CD4-positive, CD25-positive, alpha-beta regulatory T cell (primary cell): ENCODE measurements around the gene DOP1B. TPM values are rescaled to one million over a fixed set of nuclear protein-coding genes. Genes with fewer than 3 reads are reported as not detected.
"Not testable (repeated sequence)": the region's sequence is repeated elsewhere in the genome, so short reads cannot be mapped to it uniquely, and the experiment has no call there.

ENCODE experiments used
- ATAC-seq, 2 donors: fragments of 150-1000 bp; cut with Tn5 transposase; one replicate each; pipeline ENCODE4 v1.10.0; 2021; ENCODE audit warnings: low read depth in 2 of 2, moderate number of reproducible peaks in 2 of 2, moderate library complexity in 1 of 2
- DNase-seq, 3 donors: peaks; one replicate each; pipeline versions ENCODE4 v3.0.0 to v3.0.0-alpha.2; 2012 to 2022; ENCODE audit warnings: mixed read lengths in 1 of 3
- H3K27ac ChIP-seq: one replicate; pipeline ENCODE4 v1.7.0; 2013; ENCODE audit warnings: mild to moderate bottlenecking, low read length; ENCODE audit not compliant: insufficient read depth, poor library complexity, severe bottlenecking
- H3K27me3 ChIP-seq: one replicate; pipeline ENCODE4 v1.7.0; 2013; ENCODE audit warnings: low read length; ENCODE audit not compliant: control insufficient read depth, insufficient read depth
- H3K36me3 ChIP-seq: one replicate; pipeline ENCODE4 v1.7.0; 2013; ENCODE audit warnings: mild to moderate bottlenecking, low read length, moderate library complexity; ENCODE audit not compliant: control insufficient read depth, insufficient read depth
- H3K4me1 ChIP-seq: 2 replicates; pipeline ENCODE4 v1.7.0; 2013; ENCODE audit warnings: mild to moderate bottlenecking, low read length; ENCODE audit not compliant: insufficient read depth, control insufficient read depth, poor library complexity, severe bottlenecking
- H3K4me3 ChIP-seq: one replicate; pipeline ENCODE4 v1.7.0; 2013; ENCODE audit warnings: low read depth, mild to moderate bottlenecking, low read length, moderate library complexity
- H3K9me3 ChIP-seq, 2 experiments: 1 replicate in 1 of 2; 2 replicates in 1 of 2; pipeline ENCODE4 v1.7.0; 2013; ENCODE audit warnings: low read length in 2 of 2, mild to moderate bottlenecking in 1 of 2, moderate library complexity in 1 of 2; ENCODE audit not compliant: control insufficient read depth in 2 of 2
- H3K27ac Mint-ChIP-seq, 3 donors: one replicate each; pipeline ENCODE4 v1.8.0; 2020 to 2022; ENCODE audit warnings: mild to moderate bottlenecking in 3 of 3, mixed read lengths in 3 of 3, moderate library complexity in 2 of 3
- H3K27me3 Mint-ChIP-seq: one replicate; pipeline ENCODE4 v1.8.0; 2022; ENCODE audit warnings: mild to moderate bottlenecking, mixed read lengths
- H3K36me3 Mint-ChIP-seq: one replicate; pipeline ENCODE4 v1.8.0; 2020; ENCODE audit warnings: mixed read lengths
- H3K4me1 Mint-ChIP-seq, 4 donors: one replicate each; pipeline ENCODE4 v1.8.0; 2020 to 2022; ENCODE audit warnings: mixed read lengths in 4 of 4, mild to moderate bottlenecking in 1 of 4
- H3K4me3 Mint-ChIP-seq, 4 donors: one replicate each; pipeline ENCODE4 v1.8.0; 2020 to 2022; ENCODE audit warnings: mild to moderate bottlenecking in 4 of 4, mixed read lengths in 4 of 4, moderate library complexity in 3 of 4
- H3K9me3 Mint-ChIP-seq, 7 donors: one replicate each; pipeline ENCODE4 v1.8.0; 2020 to 2022; ENCODE audit warnings: mixed read lengths in 7 of 7, mild to moderate bottlenecking in 3 of 7, moderate library complexity in 2 of 7
- polyA plus RNA-seq, 4 donors: library from polyadenylated mRNA; unstranded; fragments of 300-500 nt; fragmentation: Illumina TruSeq; gene quantifications; one replicate each; pipeline ENCODE4 v1.2.3, GENCODE V29; 2021
- total RNA-seq: library from RNA; stranded (reverse); gene quantifications from one replicate; pipeline ENCODE4 v1.2.3, GENCODE V29; 2022

DOP1B gene
- total and polyA plus RNA-seq, 5 donors from 2014 or later, result 3.5 to 34.6 (median 7.5) TPM

- Histone ChIP-seq H3K4me3 (peak overlapping the region; percentile 12), H3K27ac (peak overlapping the region; percentile 70), H3K36me3 (no peaks in the 10 kb centered on the region), H3K4me1 (peaks cover 15% of the 10 kb centered on the region), H3K27me3 (no peaks in the 10 kb centered on the region), H3K9me3 (no peaks in the 10 kb centered on the region)
- Mint-ChIP-seq H3K4me3 (peak overlapping the region in 1 of 4 donors; percentile 16), H3K27ac (peak overlapping the region; percentile 14 to 79 (median 79)), H3K9me3 (no peaks in the 10 kb centered on the region), H3K27me3 (no peaks in the 10 kb centered on the region), H3K4me1 (peaks cover 8 to 32% (median 23%) of the 10 kb centered on the region in 4 donors), H3K36me3 (peaks cover 3% of the 10 kb centered on the region)
- DNase-seq (peak; percentile 84 to 93 (median 86)), ATAC-seq (peak; percentile 89 to 95)
These were observed 15.1 kb upstream of the DOP1B start for GRCh38 chr21:36141513-36141925.

DNA sequence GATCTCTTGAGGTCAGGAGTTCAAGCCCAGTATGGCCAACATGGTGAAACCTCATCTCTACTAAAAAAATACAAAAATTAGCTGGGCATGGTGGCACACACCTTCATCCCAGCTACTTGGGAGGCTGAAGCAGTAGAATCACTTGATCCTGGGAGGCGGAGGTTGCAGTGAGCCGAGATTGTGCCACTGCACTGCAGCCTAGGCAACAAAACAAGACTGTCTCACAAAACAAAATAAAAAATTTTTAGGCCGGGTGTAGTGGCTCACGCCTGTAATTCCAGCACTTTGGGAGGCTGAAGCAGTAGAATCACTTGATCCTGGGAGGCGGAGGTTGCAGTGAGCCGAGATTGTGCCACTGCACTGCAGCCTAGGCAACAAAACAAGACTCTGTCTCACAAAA, 12.4 kb upstream of the DOP1B start:
- not testable (repeated sequence) for H3K9me3 Mint-ChIP-seq, H3K36me3 ChIP-seq, ATAC-seq, DNase-seq, H3K9me3 ChIP-seq, H3K27me3 ChIP-seq, H3K36me3 Mint-ChIP-seq, H3K27me3 Mint-ChIP-seq, H3K4me3 ChIP-seq, H3K27ac ChIP-seq
- Mint-ChIP-seq H3K4me1 (peaks cover 8 to 39% (median 26%) of the 10 kb centered on the region in 4 donors), H3K27ac (peak overlapping the region in 1 of 3 donors; percentile 88), H3K4me3 (peak overlapping the region in 1 of 4 donors; percentile 16)
- H3K4me1 ChIP-seq, result peaks cover 15% of the 10 kb centered on the region

DNA sequence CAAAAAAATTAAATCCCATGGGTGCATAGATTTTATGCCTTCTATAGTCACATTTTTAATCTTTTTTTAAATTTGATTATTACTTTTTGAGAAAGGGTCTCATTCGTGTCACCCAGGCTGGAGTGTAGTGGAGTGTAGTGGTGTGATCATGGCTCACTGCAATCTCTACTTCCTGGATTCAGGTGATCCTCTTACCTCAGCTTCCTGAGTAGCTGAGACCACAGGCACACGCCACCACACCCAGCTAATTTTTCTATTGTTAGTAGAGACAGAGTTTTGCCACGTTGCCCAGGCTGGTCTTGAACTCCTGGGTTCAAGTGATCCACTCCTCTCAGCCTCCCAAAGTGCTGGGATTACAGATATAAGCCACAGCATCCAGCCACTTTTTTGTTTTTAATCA, 11.4 kb upstream of the DOP1B start:
- peak overlapping the region in 1 of 3 donors; percentile 20 for H3K27ac Mint-ChIP-seq
- ATAC-seq, result peak; percentile 31 to 39
- peak overlapping the region; percentile 36 to 74 (median 54) for H3K4me3 Mint-ChIP-seq
- Histone ChIP-seq H3K4me1 (peaks cover 18% of the 10 kb centered on the region), H3K9me3 (no peaks in the 10 kb centered on the region), H3K36me3 (no peaks in the 10 kb centered on the region), H3K27me3 (no peaks in the 10 kb centered on the region), H3K27ac (no peak overlapping the region), H3K4me3 (peak overlapping the region; percentile 51)
- peak in 2 of 3 donors; percentile 34 to 79 for DNase-seq
- peaks cover 16 to 48% (median 33%) of the 10 kb centered on the region in 4 donors for H3K4me1 Mint-ChIP-seq
- no peaks in the 10 kb centered on the region for H3K27me3 Mint-ChIP-seq
- peaks cover 3% of the 10 kb centered on the region for H3K36me3 Mint-ChIP-seq
- no peaks in the 10 kb centered on the region for H3K9me3 Mint-ChIP-seq

GRCh38 chr21:36147911-36148310, 8.7 kb upstream of the DOP1B start:
- no peak overlapping the region for H3K27ac ChIP-seq
- H3K9me3 ChIP-seq, result no peaks in the 10 kb centered on the region
- no peaks in the 10 kb centered on the region for H3K36me3 ChIP-seq
- H3K36me3 Mint-ChIP-seq, result peaks cover 3% of the 10 kb centered on the region
- no peak overlapping the region for H3K27ac Mint-ChIP-seq
- H3K27me3 ChIP-seq, result no peaks in the 10 kb centered on the region
- peaks cover 9 to 41% (median 25%) of the 10 kb centered on the region in 4 donors for H3K4me1 Mint-ChIP-seq
- peaks cover 16% of the 10 kb centered on the region for H3K4me1 ChIP-seq
- ATAC-seq (no peak), DNase-seq (no peak)
- H3K9me3 Mint-ChIP-seq, result no peaks in the 10 kb centered on the region
- H3K4me3 Mint-ChIP-seq, result no peak overlapping the region
- H3K4me3 ChIP-seq, result no peak overlapping the region
- no peaks in the 10 kb centered on the region for H3K27me3 Mint-ChIP-seq

- Histone ChIP-seq H3K27ac (no peak overlapping the region), H3K4me1 (peaks cover 19% of the 10 kb centered on the region), H3K9me3 (no peaks in the 10 kb centered on the region), H3K27me3 (no peaks in the 10 kb centered on the region), H3K4me3 (no peak overlapping the region), H3K36me3 (no peaks in the 10 kb centered on the region)
- H3K9me3 Mint-ChIP-seq, result no peaks in the 10 kb centered on the region
- ATAC-seq, result no peak
- no peak for DNase-seq
- H3K27me3 Mint-ChIP-seq, result no peaks in the 10 kb centered on the region
- H3K36me3 Mint-ChIP-seq, result peaks cover 7% of the 10 kb centered on the region
- no peak overlapping the region for H3K27ac Mint-ChIP-seq
- no peak overlapping the region for H3K4me3 Mint-ChIP-seq
- H3K4me1 Mint-ChIP-seq, result peaks cover 9 to 47% (median 30%) of the 10 kb centered on the region in 4 donors
These were observed 7.7 kb upstream of the DOP1B start for GRCh38 chr21:36148886-36149285.

DNA sequence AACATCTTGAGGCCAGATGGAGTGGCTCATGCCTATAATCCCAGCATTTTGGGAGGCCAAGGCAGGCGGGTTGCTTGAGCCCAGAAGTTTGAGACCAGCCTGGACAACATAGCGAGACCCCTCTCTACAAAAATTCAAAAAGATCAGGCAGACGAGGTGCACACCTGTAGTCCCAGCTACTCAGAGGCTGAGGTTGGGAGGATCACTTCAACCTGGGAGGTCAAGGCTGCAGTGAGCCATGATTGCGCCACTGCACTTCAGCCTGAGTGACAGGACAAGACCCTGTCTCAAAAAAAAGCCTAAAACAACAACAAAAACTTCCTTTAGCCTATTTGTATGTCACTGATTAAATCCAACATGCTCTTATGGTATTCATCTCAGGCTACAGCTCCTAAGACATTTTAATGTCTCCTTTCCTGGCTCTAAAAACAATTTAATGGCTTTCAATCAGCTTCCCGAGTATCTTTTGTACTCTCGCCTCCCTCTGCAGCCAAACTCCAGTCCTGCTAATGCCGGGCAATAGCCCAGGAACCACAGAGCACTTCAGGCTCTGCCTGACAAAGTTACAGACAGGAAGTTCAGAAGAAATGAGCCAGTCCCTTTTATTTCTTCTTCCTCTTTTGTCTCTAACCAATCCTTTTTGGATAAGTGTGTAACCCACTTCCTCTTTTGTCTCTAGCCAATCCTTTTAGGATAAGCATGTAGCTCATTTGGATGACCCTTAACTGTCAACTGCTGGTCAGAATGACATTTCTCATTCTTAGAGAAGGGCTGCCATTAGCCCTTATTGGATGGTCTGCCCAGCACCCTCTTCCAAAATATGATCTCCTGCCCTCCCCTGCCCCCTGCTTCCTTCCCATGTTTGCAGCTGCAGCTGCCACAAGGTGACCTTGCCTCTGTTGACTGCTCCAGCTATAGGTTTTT, 6.6 kb upstream of the DOP1B start:
- H3K4me1 ChIP-seq, result peaks cover 16% of the 10 kb centered on the region
- H3K4me1 Mint-ChIP-seq, result peaks cover 10 to 47% (median 30%) of the 10 kb centered on the region in 4 donors
- H3K27me3 ChIP-seq, result no peaks in the 10 kb centered on the region
- peak; percentile 31 to 48 for ATAC-seq
- H3K9me3 Mint-ChIP-seq, result no peaks in the 10 kb centered on the region
- peak overlapping the region; percentile 7 for H3K4me3 ChIP-seq
- peak overlapping the region in 1 of 4 donors; percentile 37 for H3K4me3 Mint-ChIP-seq
- no peaks in the 10 kb centered on the region for H3K9me3 ChIP-seq
- H3K36me3 Mint-ChIP-seq, result peaks cover 7% of the 10 kb centered on the region
- peak overlapping the region; percentile 42 to 87 (median 68) for H3K27ac Mint-ChIP-seq
- no peak overlapping the region for H3K27ac ChIP-seq
- peak in 1 of 3 donors; percentile 39 for DNase-seq
- no peaks in the 10 kb centered on the region for H3K36me3 ChIP-seq
- H3K27me3 Mint-ChIP-seq, result no peaks in the 10 kb centered on the region

DNA sequence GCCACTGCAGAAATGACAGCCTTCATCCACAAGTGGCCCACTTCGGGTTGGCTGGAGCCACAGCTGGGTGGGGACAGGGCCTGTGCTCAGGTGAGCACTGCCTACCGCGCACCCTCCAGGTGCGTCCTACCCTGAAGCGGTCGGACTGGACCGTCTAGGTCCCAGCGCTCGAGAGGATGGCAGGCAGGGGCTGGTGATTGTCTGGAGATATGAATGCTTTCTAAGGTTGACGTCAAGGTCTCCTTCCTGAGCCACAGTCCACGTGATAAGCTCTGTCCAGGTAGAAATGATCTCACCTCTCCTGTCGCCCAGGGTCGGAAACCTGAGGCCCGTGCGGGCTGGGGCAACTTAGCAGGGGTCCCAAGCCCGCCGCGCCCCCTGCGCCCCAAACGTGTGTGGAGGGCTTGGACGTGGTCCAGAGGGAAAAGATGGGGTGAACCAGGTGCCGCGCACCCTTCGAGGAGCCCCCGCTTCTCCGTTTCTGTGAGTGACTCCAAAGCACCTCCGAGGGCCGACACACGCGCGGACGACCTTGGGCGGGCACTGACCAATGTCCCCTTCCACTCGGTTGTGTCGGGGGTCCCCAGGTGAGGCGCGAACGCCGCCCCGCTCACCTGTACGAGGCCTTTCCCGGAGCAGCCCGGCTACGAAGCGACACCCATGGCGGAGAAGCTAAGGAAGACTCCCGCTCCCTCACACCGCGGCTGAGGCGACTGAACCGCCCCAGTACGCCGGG, 853 bp upstream of the DOP1B start:
- Mint-ChIP-seq H3K9me3 (no peaks in the 10 kb centered on the region), H3K27ac (peak overlapping the region; percentile 23 to 73 (median 52)), H3K4me3 (peak overlapping the region; percentile 84 to 99 (median 89)), H3K36me3 (peaks cover 10% of the 10 kb centered on the region), H3K27me3 (peaks cover 6% of the 10 kb centered on the region), H3K4me1 (peaks cover 13 to 41% (median 28%) of the 10 kb centered on the region in 4 donors)
- Histone ChIP-seq H3K27me3 (no peaks in the 10 kb centered on the region), H3K36me3 (peaks cover 2% of the 10 kb centered on the region), H3K9me3 (no peaks in the 10 kb centered on the region), H3K27ac (peak overlapping the region; percentile 65), H3K4me1 (peaks cover 25% of the 10 kb centered on the region), H3K4me3 (peak overlapping the region; percentile 22)
- ATAC-seq (no peak), DNase-seq (peak in 1 of 3 donors; percentile 8)
